C4-2B (cell line): ENCODE data around the gene NCOR2.

Experiments used
- ZFX ChIP-seq: fragments of 450-650 bp; IDR thresholded peaks from 2 replicates; pipeline ENCODE4 v1.6.1; 2017
- TF ChIP-seq, protein P1 (sequence below): fragments of 450-650 bp; conservative IDR thresholded peaks from 2 replicates; pipeline ENCODE4 v1.5.1; 2017; ENCODE audit warnings: mild to moderate bottlenecking

GRCh38 chr12:124544983-124545382, 22.4 kb downstream of the NCOR2 start:
- TF ChIP-seq, protein P1, sequence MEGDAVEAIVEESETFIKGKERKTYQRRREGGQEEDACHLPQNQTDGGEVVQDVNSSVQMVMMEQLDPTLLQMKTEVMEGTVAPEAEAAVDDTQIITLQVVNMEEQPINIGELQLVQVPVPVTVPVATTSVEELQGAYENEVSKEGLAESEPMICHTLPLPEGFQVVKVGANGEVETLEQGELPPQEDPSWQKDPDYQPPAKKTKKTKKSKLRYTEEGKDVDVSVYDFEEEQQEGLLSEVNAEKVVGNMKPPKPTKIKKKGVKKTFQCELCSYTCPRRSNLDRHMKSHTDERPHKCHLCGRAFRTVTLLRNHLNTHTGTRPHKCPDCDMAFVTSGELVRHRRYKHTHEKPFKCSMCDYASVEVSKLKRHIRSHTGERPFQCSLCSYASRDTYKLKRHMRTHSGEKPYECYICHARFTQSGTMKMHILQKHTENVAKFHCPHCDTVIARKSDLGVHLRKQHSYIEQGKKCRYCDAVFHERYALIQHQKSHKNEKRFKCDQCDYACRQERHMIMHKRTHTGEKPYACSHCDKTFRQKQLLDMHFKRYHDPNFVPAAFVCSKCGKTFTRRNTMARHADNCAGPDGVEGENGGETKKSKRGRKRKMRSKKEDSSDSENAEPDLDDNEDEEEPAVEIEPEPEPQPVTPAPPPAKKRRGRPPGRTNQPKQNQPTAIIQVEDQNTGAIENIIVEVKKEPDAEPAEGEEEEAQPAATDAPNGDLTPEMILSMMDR = no peak
- no peak for TF ChIP-seq ZFX
